ENCODE results near the gene CDC40. TPM values are rescaled to one million over a fixed set of nuclear protein-coding genes. Genes with fewer than 3 reads are reported as not detected.

CDC40 gene
- total and polyA plus RNA-seq, 10 of the 15 experiments (the other 5 are each of a cell fraction or from before 2014, with no cell fraction given), result 20.1 to 35.5 (median 26.1) TPM

DNA sequence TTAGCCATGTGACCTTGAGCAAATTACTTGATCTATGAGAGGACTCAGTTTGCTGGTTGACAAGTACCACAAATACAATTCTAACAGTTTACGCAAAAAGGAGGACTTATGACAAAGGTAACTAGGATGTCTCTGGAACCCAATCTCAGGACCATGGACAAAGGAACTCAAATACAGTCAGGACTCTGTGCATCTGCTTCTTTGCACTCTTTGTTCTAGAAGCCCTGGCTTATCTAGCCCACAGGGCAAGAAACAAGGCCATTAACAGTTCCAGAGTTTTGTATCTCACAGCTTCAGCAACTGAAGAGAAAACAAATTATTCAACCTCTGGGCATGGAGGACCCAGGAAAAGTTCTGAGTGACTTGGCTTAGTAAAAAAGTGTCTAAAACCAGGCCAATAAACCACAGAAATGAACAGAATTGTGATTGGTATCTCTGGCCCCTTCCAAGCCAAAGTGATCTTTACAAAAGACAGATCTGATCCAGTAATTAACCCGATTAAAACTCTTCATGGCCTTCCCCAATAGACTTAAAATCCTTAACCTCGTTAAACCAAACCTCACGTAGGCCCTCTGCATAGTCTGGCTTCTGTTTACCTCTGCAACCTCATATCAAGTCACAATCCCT, 6.6 kb upstream of the CDC40 start:
- Histone ChIP-seq H3K79me2 (ENCODE audit: control insufficient read depth, insufficient read depth, low read length) (no peaks in the 10 kb centered on the region), H3K27me3 (replicated peaks in 1 of 2; ENCODE audit: control insufficient read depth in 2 of 2, insufficient read depth in 2 of 2, low read length in 1 of 2) (no peaks in the 10 kb centered on the region; a peak in 1 of 4 replicates)
- WGBS (ENCODE audit: insufficient coverage, insufficient replicate concordance, low lambda C conversion rate, missing lambda C conversion rate), result 90% methylated on average over 4 of the region's 4 CpGs

More for the DNA sequence above, 6.6 kb upstream of the CDC40 start:
- no peak for DNase-seq (ENCODE audit: low read depth, low spot score)
- CTCF ChIA-PET, result no interaction called here
- BruUV-seq (replicated peaks), result no TSS peak
- H4K20me1 ChIP-seq (ENCODE audit: control insufficient read depth, insufficient read depth), result no peaks in the 10 kb centered on the region
- no peak overlapping the region for H3K4me2 ChIP-seq (ENCODE audit: control insufficient read depth, insufficient read depth)
- POLR2A ChIA-PET, result no interaction called here
- H3K9me3 ChIP-seq (replicated peaks; ENCODE audit: control insufficient read depth, insufficient read depth, low read length), result no peaks in the 10 kb centered on the region
- FAIRE-seq, result no peak
- H2AFZ ChIP-seq (ENCODE audit: control insufficient read depth, low read depth, low read length), result no peak overlapping the region
- no peak overlapping the region for H3K9ac ChIP-seq (ENCODE audit: control insufficient read depth, insufficient read depth, low read length)
- H3K36me3 ChIP-seq (ENCODE audit: control insufficient read depth in 2 of 2, insufficient read depth in 2 of 2, low read length in 1 of 2), result no peaks in the 10 kb centered on the region
- RAD21 ChIA-PET (ENCODE audit: unreplicated experiment), result no interaction called here
- no peaks in the 10 kb centered on the region for H3K4me1 ChIP-seq (ENCODE audit: control insufficient read depth, insufficient read depth, low read length)
- in situ Hi-C loops (cut with MboI) (loop anchor here (10.0 kb wide), 1 partner anchor 221 kb away; no protein-coding TSS in a partner anchor), intact Hi-C loops (cut with micrococcal nuclease; ENCODE audit: unreplicated experiment) (no loop called here)
- no peak for ATAC-seq
- no peak overlapping the region for H3K4me3 ChIP-seq
- TF ChIP-seq NR2F1 (conservative IDR thresholded peaks at IDR 0.05), result no peak
- no peak for TF ChIP-seq SMAD1 (IDR thresholded peaks at IDR 0.05; ENCODE audit: low read depth, partially characterized antibody)
- TF ChIP-seq, protein P1, sequence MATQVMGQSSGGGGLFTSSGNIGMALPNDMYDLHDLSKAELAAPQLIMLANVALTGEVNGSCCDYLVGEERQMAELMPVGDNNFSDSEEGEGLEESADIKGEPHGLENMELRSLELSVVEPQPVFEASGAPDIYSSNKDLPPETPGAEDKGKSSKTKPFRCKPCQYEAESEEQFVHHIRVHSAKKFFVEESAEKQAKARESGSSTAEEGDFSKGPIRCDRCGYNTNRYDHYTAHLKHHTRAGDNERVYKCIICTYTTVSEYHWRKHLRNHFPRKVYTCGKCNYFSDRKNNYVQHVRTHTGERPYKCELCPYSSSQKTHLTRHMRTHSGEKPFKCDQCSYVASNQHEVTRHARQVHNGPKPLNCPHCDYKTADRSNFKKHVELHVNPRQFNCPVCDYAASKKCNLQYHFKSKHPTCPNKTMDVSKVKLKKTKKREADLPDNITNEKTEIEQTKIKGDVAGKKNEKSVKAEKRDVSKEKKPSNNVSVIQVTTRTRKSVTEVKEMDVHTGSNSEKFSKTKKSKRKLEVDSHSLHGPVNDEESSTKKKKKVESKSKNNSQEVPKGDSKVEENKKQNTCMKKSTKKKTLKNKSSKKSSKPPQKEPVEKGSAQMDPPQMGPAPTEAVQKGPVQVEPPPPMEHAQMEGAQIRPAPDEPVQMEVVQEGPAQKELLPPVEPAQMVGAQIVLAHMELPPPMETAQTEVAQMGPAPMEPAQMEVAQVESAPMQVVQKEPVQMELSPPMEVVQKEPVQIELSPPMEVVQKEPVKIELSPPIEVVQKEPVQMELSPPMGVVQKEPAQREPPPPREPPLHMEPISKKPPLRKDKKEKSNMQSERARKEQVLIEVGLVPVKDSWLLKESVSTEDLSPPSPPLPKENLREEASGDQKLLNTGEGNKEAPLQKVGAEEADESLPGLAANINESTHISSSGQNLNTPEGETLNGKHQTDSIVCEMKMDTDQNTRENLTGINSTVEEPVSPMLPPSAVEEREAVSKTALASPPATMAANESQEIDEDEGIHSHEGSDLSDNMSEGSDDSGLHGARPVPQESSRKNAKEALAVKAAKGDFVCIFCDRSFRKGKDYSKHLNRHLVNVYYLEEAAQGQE (IDR thresholded peaks at IDR 0.05; ENCODE audit: low read depth, low read length), result peak; percentile 71
- SMC1A ChIA-PET (ENCODE audit: uncharacterized antibody, unreplicated experiment), result interaction anchor here (1.3 kb wide), 1 partner anchor 33 kb away, joined by 4 read pairs; no protein-coding TSS in a partner anchor
- no peak overlapping the region for H3K27ac ChIP-seq (ENCODE audit: control insufficient read depth, insufficient read depth)
